ENCODE data around the gene TMEM212.

TMEM212 gene

GRCh38 chr3:171805687-171806086 lies 37.5 kb upstream of the TMEM212 start:
- no peaks in the 10 kb centered on the region for H3K9me2 ChIP-seq (replicated peaks; ENCODE audit: low read depth, low read length)
- H4K20me1 ChIP-seq (ENCODE audit: insufficient read depth, low read length, poor library complexity, severe bottlenecking) = no peaks in the 10 kb centered on the region
- H3K79me2 ChIP-seq (ENCODE audit: insufficient read depth, low read length) = no peaks in the 10 kb centered on the region
- no peaks in the 10 kb centered on the region for H3K36me3 ChIP-seq (ENCODE audit: insufficient read depth, low read length)
- H3K4me2 ChIP-seq (ENCODE audit: low read depth, low read length, poor library complexity, severe bottlenecking) = no peak overlapping the region
- H3K4me3 ChIP-seq (ENCODE audit: low read length, poor library complexity, severe bottlenecking) = no peak overlapping the region
- no peaks in the 10 kb centered on the region for H3K27me3 ChIP-seq (ENCODE audit: insufficient read depth, low read length, poor library complexity, severe bottlenecking)
- no peaks in the 10 kb centered on the region for H3K9me3 ChIP-seq (ENCODE audit: insufficient read depth, low read depth, low read length)
- peaks cover 8% of the 10 kb centered on the region for H3K4me1 ChIP-seq (ENCODE audit: insufficient read depth, low read length, poor library complexity, severe bottlenecking)
- no peaks in the 10 kb centered on the region for H3F3A ChIP-seq (ENCODE audit: low read depth)
- H2AFZ ChIP-seq (ENCODE audit: low read length) = no peak overlapping the region
- TF ChIP-seq EZH2phosphoT487 (IDR thresholded peaks at IDR 0.05; ENCODE audit: borderline replicate concordance) (no peak), CTCF (conservative IDR thresholded peaks at IDR 0.05; ENCODE audit: low read length) (no peak)
- H3K9ac ChIP-seq (ENCODE audit: low read depth, low read length, poor library complexity, severe bottlenecking) = no peak overlapping the region

GRCh38 chr3:171806200-171807128 lies 36.7 kb upstream of the TMEM212 start:
- H3K9me2 ChIP-seq (replicated peaks; ENCODE audit: low read depth, low read length) = no peaks in the 10 kb centered on the region
- H3F3A ChIP-seq (ENCODE audit: low read depth) = no peaks in the 10 kb centered on the region
- TF ChIP-seq CTCF (conservative IDR thresholded peaks at IDR 0.05; ENCODE audit: low read length) = no peak
- no peak for TF ChIP-seq EZH2phosphoT487 (IDR thresholded peaks at IDR 0.05; ENCODE audit: borderline replicate concordance)
- no peaks in the 10 kb centered on the region for H3K79me2 ChIP-seq (ENCODE audit: insufficient read depth, low read length)
- no peaks in the 10 kb centered on the region for H4K20me1 ChIP-seq (ENCODE audit: insufficient read depth, low read length, poor library complexity, severe bottlenecking)
- no peaks in the 10 kb centered on the region for H3K27me3 ChIP-seq (ENCODE audit: insufficient read depth, low read length, poor library complexity, severe bottlenecking)
- H2AFZ ChIP-seq (ENCODE audit: low read length) = no peak overlapping the region
- H3K9me3 ChIP-seq (ENCODE audit: insufficient read depth, low read depth, low read length) = no peaks in the 10 kb centered on the region
- H3K9ac ChIP-seq (ENCODE audit: low read depth, low read length, poor library complexity, severe bottlenecking) = no peak overlapping the region
- H3K4me3 ChIP-seq (ENCODE audit: low read length, poor library complexity, severe bottlenecking) = no peak overlapping the region
- H3K4me2 ChIP-seq (ENCODE audit: low read depth, low read length, poor library complexity, severe bottlenecking) = no peak overlapping the region
- peaks cover 8% of the 10 kb centered on the region for H3K4me1 ChIP-seq (ENCODE audit: insufficient read depth, low read length, poor library complexity, severe bottlenecking)
- H3K36me3 ChIP-seq (ENCODE audit: insufficient read depth, low read length) = no peaks in the 10 kb centered on the region

- Histone ChIP-seq H3K4me1 (ENCODE audit: insufficient read depth, low read length, poor library complexity, severe bottlenecking) (peaks cover 8% of the 10 kb centered on the region), H3K4me3 (ENCODE audit: low read length, poor library complexity, severe bottlenecking) (no peak overlapping the region), H3K36me3 (ENCODE audit: insufficient read depth, low read length) (no peaks in the 10 kb centered on the region), H2AFZ (ENCODE audit: low read length) (no peak overlapping the region), H3K79me2 (ENCODE audit: insufficient read depth, low read length) (no peaks in the 10 kb centered on the region), H3K9me3 (ENCODE audit: insufficient read depth, low read depth, low read length) (no peaks in the 10 kb centered on the region), H3F3A (ENCODE audit: low read depth) (no peaks in the 10 kb centered on the region), H3K27me3 (ENCODE audit: insufficient read depth, low read length, poor library complexity, severe bottlenecking) (no peaks in the 10 kb centered on the region), H3K9me2 (replicated peaks; ENCODE audit: low read depth, low read length) (no peaks in the 10 kb centered on the region), H3K9ac (ENCODE audit: low read depth, low read length, poor library complexity, severe bottlenecking) (no peak overlapping the region), H3K4me2 (ENCODE audit: low read depth, low read length, poor library complexity, severe bottlenecking) (no peak overlapping the region), H4K20me1 (ENCODE audit: insufficient read depth, low read length, poor library complexity, severe bottlenecking) (no peaks in the 10 kb centered on the region)
- TF ChIP-seq EZH2phosphoT487 (IDR thresholded peaks at IDR 0.05; ENCODE audit: borderline replicate concordance) = no peak
- TF ChIP-seq CTCF (conservative IDR thresholded peaks at IDR 0.05; ENCODE audit: low read length) = no peak
Observed at GRCh38 chr3:171807129-171807675, 35.9 kb upstream of the TMEM212 start.
